ENCODE measurements around the gene MCF2L. TPM values are rescaled to one million over a fixed set of nuclear protein-coding genes. Genes with fewer than 3 reads are reported as not detected.
A peak's percentile ranks its signal among the peaks of the same experiment; 100 is the strongest.

Gene MCF2L
- total RNA-seq, 2 experiments from 2014 or later: 13.0 to 13.5 TPM

DNA sequence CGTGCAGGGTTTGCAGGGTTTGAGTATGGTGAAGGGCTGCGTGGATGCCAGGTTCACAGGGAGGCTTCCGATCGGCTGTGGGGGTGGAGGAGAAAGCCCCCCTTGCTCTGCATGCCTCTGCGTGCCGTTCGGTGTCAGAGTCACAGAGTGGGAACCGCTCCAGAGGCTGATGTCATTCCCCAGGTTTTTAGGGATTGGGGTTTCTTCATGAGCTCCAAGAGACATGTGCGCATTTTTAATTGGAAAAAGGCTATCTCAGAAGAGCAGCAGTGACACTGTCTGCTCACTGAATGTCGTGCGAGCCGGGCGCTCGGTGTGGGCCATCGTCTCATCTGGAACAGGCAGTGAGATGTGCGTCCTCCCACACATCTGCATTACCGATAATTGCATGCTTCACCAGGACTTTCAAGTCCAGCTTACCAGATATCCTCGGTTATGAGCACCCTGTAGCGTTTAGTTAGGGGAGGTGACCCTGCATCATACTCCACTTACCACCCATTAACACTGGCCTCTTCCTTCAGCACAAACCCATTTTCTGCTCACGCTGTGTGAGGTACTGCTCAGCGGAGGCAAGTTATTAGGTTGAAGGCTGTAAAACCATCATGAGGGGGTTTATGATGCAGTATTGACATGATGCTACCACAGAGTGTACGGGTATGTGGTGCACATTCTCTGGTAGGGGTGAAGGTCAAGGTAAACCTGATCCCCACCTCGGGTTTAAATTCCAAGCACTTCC, 1.7 kb downstream of the MCF2L start:
- H3K9me3 ChIP-seq (ENCODE audit: control insufficient read depth in 1 of 2, insufficient read depth in 1 of 2, low read length in 2 of 2): no peaks in the 10 kb centered on the region
- H3K9me3 Mint-ChIP-seq: no peaks in the 10 kb centered on the region
- peaks cover 37% of the 10 kb centered on the region for H3K4me1 Mint-ChIP-seq (ENCODE audit: low read depth)
- peaks cover 2% of the 10 kb centered on the region for H3K36me3 ChIP-seq (ENCODE audit: insufficient read depth, low read length)
- H3K27ac Mint-ChIP-seq: no peak overlapping the region
- H3K36me3 Mint-ChIP-seq (ENCODE audit: low read depth): peaks cover 6% of the 10 kb centered on the region
- H3K4me3 Mint-ChIP-seq: peak overlapping the region; percentile 89
- DNase-seq: no peak
- H3K4me3 ChIP-seq (ENCODE audit: low read length): no peak overlapping the region
- H3K27me3 ChIP-seq (ENCODE audit: control insufficient read depth in 1 of 2, insufficient read depth in 2 of 2, low read length in 2 of 2): no peaks in the 10 kb centered on the region
- intact Hi-C loops (cut with DNase I, micrococcal nuclease): no loop called here
- ChIA-PET CTCF (interaction anchor here (0.6 kb wide), 1 partner anchor 28 kb away, joined by 3 read pairs; no protein-coding TSS in a partner anchor), POLR2A (interaction anchor here (3.1 to 3.2 kb wide), 2 partner anchors 28 to 238 kb away, joined by 15 to 26 read pairs; partner anchors contain the start of genes CUL4A and PCID2)
- no peak for ATAC-seq (ENCODE audit: poor library complexity)
- TF ChIP-seq, protein P1, sequence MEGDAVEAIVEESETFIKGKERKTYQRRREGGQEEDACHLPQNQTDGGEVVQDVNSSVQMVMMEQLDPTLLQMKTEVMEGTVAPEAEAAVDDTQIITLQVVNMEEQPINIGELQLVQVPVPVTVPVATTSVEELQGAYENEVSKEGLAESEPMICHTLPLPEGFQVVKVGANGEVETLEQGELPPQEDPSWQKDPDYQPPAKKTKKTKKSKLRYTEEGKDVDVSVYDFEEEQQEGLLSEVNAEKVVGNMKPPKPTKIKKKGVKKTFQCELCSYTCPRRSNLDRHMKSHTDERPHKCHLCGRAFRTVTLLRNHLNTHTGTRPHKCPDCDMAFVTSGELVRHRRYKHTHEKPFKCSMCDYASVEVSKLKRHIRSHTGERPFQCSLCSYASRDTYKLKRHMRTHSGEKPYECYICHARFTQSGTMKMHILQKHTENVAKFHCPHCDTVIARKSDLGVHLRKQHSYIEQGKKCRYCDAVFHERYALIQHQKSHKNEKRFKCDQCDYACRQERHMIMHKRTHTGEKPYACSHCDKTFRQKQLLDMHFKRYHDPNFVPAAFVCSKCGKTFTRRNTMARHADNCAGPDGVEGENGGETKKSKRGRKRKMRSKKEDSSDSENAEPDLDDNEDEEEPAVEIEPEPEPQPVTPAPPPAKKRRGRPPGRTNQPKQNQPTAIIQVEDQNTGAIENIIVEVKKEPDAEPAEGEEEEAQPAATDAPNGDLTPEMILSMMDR (IDR thresholded peaks at IDR 0.05): no peak
- no peak overlapping the region for H3K27ac ChIP-seq (ENCODE audit: low read depth in 1 of 2, low read length in 2 of 2)
- H3K27me3 Mint-ChIP-seq: no peaks in the 10 kb centered on the region
- H3K4me1 ChIP-seq (ENCODE audit: insufficient read depth, low read length): peaks cover 34% of the 10 kb centered on the region

- Histone ChIP-seq H3K4me1 (ENCODE audit: insufficient read depth, low read length) (peaks cover 34% of the 10 kb centered on the region), H3K27ac (ENCODE audit: low read depth in 1 of 2, low read length in 2 of 2) (no peak overlapping the region), H3K4me3 (ENCODE audit: low read length) (no peak overlapping the region), H3K36me3 (ENCODE audit: insufficient read depth, low read length) (peaks cover 2% of the 10 kb centered on the region), H3K9me3 (ENCODE audit: control insufficient read depth in 1 of 2, insufficient read depth in 1 of 2, low read length in 2 of 2) (no peaks in the 10 kb centered on the region), H3K27me3 (ENCODE audit: control insufficient read depth in 1 of 2, insufficient read depth in 2 of 2, low read length in 2 of 2) (no peaks in the 10 kb centered on the region)
- H3K36me3 Mint-ChIP-seq (ENCODE audit: low read depth): peaks cover 6% of the 10 kb centered on the region
- H3K4me3 Mint-ChIP-seq: peak overlapping the region; percentile 30
- DNase-seq (no peak), ATAC-seq (ENCODE audit: poor library complexity) (no peak)
- H3K27me3 Mint-ChIP-seq: no peaks in the 10 kb centered on the region
- intact Hi-C loops (cut with DNase I, micrococcal nuclease): no loop called here
- no peaks in the 10 kb centered on the region for H3K9me3 Mint-ChIP-seq
- TF ChIP-seq, protein P1 (IDR thresholded peaks at IDR 0.05): no peak
- H3K4me1 Mint-ChIP-seq (ENCODE audit: low read depth): peaks cover 36% of the 10 kb centered on the region
- no peak overlapping the region for H3K27ac Mint-ChIP-seq
- ChIA-PET POLR2A (no interaction called here), CTCF (no interaction called here)
Observed at GRCh38 chr13:112971288-112971643, 2.3 kb downstream of the MCF2L start.

GRCh38 chr13:112972258-112972657, 3.2 kb downstream of the MCF2L start:
- ChIA-PET POLR2A (no interaction called here), CTCF (no interaction called here)
- H3K27ac ChIP-seq (ENCODE audit: low read depth in 1 of 2, low read length in 2 of 2): no peak overlapping the region
- ATAC-seq (ENCODE audit: poor library complexity): no peak
- no peaks in the 10 kb centered on the region for H3K27me3 ChIP-seq (ENCODE audit: control insufficient read depth in 1 of 2, insufficient read depth in 2 of 2, low read length in 2 of 2)
- Mint-ChIP-seq H3K4me3 (no peak overlapping the region), H3K36me3 (ENCODE audit: low read depth) (peaks cover 6% of the 10 kb centered on the region), H3K27ac (no peak overlapping the region), H3K9me3 (no peaks in the 10 kb centered on the region), H3K27me3 (no peaks in the 10 kb centered on the region), H3K4me1 (ENCODE audit: low read depth) (peaks cover 30% of the 10 kb centered on the region)
- no peak overlapping the region for H3K4me3 ChIP-seq (ENCODE audit: low read length)
- intact Hi-C loops (cut with DNase I, micrococcal nuclease): no loop called here
- no peak for DNase-seq
- peaks cover 2% of the 10 kb centered on the region for H3K36me3 ChIP-seq (ENCODE audit: insufficient read depth, low read length)
- H3K9me3 ChIP-seq (ENCODE audit: control insufficient read depth in 1 of 2, insufficient read depth in 1 of 2, low read length in 2 of 2): no peaks in the 10 kb centered on the region
- TF ChIP-seq, protein P1 (IDR thresholded peaks at IDR 0.05): no peak
- H3K4me1 ChIP-seq (ENCODE audit: insufficient read depth, low read length): peaks cover 34% of the 10 kb centered on the region

Data from CD4-positive, alpha-beta T cell (primary cell).